GM12878 (cell line): ENCODE data around the gene TAMALIN.

ENCODE experiments used
- EZH2 ChIP-seq: IDR thresholded peaks from 2 replicates; pipeline ENCODE4 v1.6.1; 2012; ENCODE audit warnings: low read depth, mild to moderate bottlenecking, control low read depth, inconsistent platforms, low read length, borderline replicate concordance; ENCODE audit not compliant: control insufficient read depth
- HDGF ChIP-seq: fragments of 450-650 bp; IDR thresholded peaks from 2 replicates; pipeline ENCODE4 v1.6.1; 2016; ENCODE audit warnings: antibody characterized with exemption
- RBBP5 ChIP-seq: fragments of 200-600 bp; sonication (generic); conservative IDR thresholded peaks from 2 replicates; pipeline ENCODE4 v1.6.1; 2016
- SP1 ChIP-seq: IDR thresholded peaks from one replicate; pipeline ENCODE4 v1.6.1; 2011; ENCODE audit warnings: low read depth, low read length
- TF ChIP-seq, protein P1 (sequence below): fragments of 450-650 bp; IDR thresholded peaks from 2 replicates; pipeline ENCODE4 v1.6.1; 2018; ENCODE audit warnings: mild to moderate bottlenecking, low read depth, moderate library complexity; ENCODE audit not compliant: partially characterized antibody
- TF ChIP-seq, protein P2 (sequence below): IDR thresholded peaks from 2 replicates; pipeline ENCODE4 v1.6.1; 2011; ENCODE audit warnings: borderline replicate concordance, low read depth, mild to moderate bottlenecking, moderate library complexity, low read length; ENCODE audit not compliant: insufficient read depth, poor library complexity, severe bottlenecking

DNA sequence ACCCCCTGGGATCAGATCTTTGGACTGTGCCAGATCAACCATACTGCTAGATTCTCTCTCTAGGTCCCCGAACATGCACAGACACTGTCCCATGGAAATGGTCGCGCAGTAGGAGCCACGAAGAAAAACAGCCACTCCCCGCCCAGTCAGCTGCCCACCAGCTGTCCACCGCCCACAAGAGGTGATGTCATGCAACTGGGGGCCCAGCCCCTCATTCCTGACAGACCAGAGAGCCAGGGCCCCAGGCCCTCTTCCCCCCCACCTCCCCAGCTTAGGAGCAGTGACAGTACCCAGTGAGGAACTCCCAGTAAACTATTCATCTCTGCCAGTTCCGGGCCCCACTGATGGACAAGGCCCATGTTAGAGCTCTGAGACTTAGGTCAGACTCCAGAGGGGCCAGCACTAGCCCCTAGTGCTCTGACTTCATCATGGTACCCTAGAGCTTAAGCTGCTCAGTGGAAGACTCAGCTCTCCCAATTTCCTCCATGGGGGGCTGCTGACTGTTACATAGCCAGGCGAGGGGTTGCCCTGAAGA is 3.7 kb upstream of the TAMALIN start:
- TF ChIP-seq, protein P1, sequence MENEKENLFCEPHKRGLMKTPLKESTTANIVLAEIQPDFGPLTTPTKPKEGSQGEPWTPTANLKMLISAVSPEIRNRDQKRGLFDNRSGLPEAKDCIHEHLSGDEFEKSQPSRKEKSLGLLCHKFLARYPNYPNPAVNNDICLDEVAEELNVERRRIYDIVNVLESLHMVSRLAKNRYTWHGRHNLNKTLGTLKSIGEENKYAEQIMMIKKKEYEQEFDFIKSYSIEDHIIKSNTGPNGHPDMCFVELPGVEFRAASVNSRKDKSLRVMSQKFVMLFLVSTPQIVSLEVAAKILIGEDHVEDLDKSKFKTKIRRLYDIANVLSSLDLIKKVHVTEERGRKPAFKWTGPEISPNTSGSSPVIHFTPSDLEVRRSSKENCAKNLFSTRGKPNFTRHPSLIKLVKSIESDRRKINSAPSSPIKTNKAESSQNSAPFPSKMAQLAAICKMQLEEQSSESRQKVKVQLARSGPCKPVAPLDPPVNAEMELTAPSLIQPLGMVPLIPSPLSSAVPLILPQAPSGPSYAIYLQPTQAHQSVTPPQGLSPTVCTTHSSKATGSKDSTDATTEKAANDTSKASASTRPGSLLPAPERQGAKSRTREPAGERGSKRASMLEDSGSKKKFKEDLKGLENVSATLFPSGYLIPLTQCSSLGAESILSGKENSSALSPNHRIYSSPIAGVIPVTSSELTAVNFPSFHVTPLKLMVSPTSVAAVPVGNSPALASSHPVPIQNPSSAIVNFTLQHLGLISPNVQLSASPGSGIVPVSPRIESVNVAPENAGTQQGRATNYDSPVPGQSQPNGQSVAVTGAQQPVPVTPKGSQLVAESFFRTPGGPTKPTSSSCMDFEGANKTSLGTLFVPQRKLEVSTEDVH = no peak
- TF ChIP-seq, protein P2, sequence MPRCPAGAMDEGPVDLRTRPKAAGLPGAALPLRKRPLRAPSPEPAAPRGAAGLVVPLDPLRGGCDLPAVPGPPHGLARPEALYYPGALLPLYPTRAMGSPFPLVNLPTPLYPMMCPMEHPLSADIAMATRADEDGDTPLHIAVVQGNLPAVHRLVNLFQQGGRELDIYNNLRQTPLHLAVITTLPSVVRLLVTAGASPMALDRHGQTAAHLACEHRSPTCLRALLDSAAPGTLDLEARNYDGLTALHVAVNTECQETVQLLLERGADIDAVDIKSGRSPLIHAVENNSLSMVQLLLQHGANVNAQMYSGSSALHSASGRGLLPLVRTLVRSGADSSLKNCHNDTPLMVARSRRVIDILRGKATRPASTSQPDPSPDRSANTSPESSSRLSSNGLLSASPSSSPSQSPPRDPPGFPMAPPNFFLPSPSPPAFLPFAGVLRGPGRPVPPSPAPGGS = no peak
- no peak for TF ChIP-seq HDGF
- TF ChIP-seq RBBP5 = no peak
- TF ChIP-seq SP1 = no peak
- TF ChIP-seq EZH2 = no peak
